ENCODE measurements around the gene TMEM259.

DNA sequence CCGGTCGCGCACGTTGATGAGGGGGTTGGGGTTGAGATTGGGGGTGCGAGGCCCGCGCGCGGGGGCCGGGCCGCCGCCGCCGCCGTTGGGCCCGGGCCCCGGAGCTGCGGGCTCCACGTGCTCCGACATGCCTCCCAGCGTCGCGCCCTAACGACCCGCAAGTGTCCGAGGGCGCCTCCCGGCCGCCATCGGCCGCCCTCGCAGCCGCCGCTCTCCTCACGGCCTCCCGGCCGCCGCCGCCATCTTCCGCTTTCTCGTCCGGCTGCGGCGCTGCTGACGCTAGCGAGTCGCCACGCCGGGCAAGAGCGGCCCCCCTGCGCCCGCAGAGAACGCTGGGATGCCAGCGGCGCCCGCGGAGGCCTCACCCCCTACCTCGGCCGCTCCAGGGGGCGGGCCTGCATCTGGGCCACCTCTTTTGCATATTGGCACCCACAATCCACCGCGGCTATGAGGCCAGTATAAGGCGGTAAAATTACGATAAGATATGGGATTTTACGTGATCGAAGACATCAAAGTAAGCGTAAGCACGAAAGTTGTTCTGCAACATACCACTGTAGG lies at the start of gene TMEM259:
- no peak for TF ChIP-seq POLR2A (IDR thresholded peaks at IDR 0.05)
- TF ChIP-seq, protein P1, sequence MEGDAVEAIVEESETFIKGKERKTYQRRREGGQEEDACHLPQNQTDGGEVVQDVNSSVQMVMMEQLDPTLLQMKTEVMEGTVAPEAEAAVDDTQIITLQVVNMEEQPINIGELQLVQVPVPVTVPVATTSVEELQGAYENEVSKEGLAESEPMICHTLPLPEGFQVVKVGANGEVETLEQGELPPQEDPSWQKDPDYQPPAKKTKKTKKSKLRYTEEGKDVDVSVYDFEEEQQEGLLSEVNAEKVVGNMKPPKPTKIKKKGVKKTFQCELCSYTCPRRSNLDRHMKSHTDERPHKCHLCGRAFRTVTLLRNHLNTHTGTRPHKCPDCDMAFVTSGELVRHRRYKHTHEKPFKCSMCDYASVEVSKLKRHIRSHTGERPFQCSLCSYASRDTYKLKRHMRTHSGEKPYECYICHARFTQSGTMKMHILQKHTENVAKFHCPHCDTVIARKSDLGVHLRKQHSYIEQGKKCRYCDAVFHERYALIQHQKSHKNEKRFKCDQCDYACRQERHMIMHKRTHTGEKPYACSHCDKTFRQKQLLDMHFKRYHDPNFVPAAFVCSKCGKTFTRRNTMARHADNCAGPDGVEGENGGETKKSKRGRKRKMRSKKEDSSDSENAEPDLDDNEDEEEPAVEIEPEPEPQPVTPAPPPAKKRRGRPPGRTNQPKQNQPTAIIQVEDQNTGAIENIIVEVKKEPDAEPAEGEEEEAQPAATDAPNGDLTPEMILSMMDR (IDR thresholded peaks at IDR 0.05) = no peak
